ENCODE results near the gene PPM1E. TPM values are rescaled to one million over a fixed set of nuclear protein-coding genes. Genes with fewer than 3 reads are reported as not detected.
"Not testable (repeated sequence)": the region's sequence is repeated elsewhere in the genome, so short reads cannot be mapped to it uniquely, and the experiment has no call there.

PPM1E gene
- total RNA-seq, 4 donors from 2014 or later = 0.14 TPM; not detected in 3

- no peak overlapping the region for H3K4me3 ChIP-seq
- intact Hi-C loops (cut with DNase I; ENCODE audit: low total_unique reads) = no loop called here
- H3K27me3 ChIP-seq = no peaks in the 10 kb centered on the region
- in situ Hi-C loops (cut with MboI; ENCODE audit: low pct_ligation_motif_present in 1 of 4, low pct_unique_long_range_greater_than_20kb in 1 of 4, low sequenced_read_pairs in 3 of 4) = no loop called here
- H3K4me1 ChIP-seq = no peaks in the 10 kb centered on the region
- 82 to 86% methylated on average over 2 of the region's 2 CpGs for WGBS, 2 donors (ENCODE audit: low coverage in 1 of 2)
- no peaks in the 10 kb centered on the region for H3K9me3 ChIP-seq
- no peak overlapping the region for H3K27ac ChIP-seq
- no peaks in the 10 kb centered on the region for H3K36me3 ChIP-seq
- no peak for DNase-seq
- no peak for TF ChIP-seq POLR2A (IDR thresholded peaks at IDR 0.05)
- TF ChIP-seq, protein P1, sequence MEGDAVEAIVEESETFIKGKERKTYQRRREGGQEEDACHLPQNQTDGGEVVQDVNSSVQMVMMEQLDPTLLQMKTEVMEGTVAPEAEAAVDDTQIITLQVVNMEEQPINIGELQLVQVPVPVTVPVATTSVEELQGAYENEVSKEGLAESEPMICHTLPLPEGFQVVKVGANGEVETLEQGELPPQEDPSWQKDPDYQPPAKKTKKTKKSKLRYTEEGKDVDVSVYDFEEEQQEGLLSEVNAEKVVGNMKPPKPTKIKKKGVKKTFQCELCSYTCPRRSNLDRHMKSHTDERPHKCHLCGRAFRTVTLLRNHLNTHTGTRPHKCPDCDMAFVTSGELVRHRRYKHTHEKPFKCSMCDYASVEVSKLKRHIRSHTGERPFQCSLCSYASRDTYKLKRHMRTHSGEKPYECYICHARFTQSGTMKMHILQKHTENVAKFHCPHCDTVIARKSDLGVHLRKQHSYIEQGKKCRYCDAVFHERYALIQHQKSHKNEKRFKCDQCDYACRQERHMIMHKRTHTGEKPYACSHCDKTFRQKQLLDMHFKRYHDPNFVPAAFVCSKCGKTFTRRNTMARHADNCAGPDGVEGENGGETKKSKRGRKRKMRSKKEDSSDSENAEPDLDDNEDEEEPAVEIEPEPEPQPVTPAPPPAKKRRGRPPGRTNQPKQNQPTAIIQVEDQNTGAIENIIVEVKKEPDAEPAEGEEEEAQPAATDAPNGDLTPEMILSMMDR (IDR thresholded peaks at IDR 0.05) = no peak
- no peak for TF ChIP-seq POLR2AphosphoS5 (IDR thresholded peaks at IDR 0.05)
- no peak for TF ChIP-seq EP300 (IDR thresholded peaks at IDR 0.05; ENCODE audit: low read depth)
These were observed 201.5 kb downstream of the PPM1E start for GRCh38 chr17:58956997-58957724.

- H3K9me3 ChIP-seq; intact Hi-C loops (cut with DNase I; ENCODE audit: low total_unique reads); H3K4me3 ChIP-seq; H3K4me1 ChIP-seq; in situ Hi-C loops (cut with MboI; ENCODE audit: low pct_ligation_motif_present in 1 of 4, low pct_unique_long_range_greater_than_20kb in 1 of 4, low sequenced_read_pairs in 3 of 4); DNase-seq; H3K36me3 ChIP-seq; H3K27me3 ChIP-seq; H3K27ac ChIP-seq: not testable (repeated sequence)
- WGBS, 2 donors (ENCODE audit: low coverage in 1 of 2) = 86 to 100% methylated on average over 1 of the region's 1 CpG
These were observed 202.0 kb downstream of the PPM1E start for GRCh38 chr17:58957725-58958073.

DNA sequence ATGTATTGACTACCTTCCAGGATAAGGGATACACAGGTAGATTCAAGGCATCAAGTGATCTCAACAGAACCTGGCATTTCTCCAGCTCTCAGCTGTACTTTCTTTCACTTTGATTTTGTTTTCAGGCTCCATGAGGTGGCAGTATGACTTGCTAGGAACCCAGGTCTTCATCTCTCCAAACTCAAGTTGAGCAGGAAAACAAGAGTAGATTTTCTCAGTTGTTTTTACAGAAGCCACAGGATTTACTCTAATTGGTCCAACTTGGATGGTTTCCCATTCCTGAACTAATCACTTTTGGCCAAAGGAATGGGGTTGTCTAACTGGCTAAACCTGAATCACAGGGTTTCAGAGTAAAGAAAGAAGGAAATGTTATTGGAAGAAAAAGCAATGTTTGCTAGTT, 204.4 kb downstream of the PPM1E start:
- no peak for TF ChIP-seq POLR2AphosphoS5 (IDR thresholded peaks at IDR 0.05)
- TF ChIP-seq, protein P1 (IDR thresholded peaks at IDR 0.05) = no peak
- TF ChIP-seq EP300 (IDR thresholded peaks at IDR 0.05; ENCODE audit: low read depth) = no peak
- no peak for TF ChIP-seq POLR2A (IDR thresholded peaks at IDR 0.05)
- intact Hi-C loops (cut with DNase I; ENCODE audit: low total_unique reads) = no loop called here
- no peak for DNase-seq
- H3K36me3 ChIP-seq = no peaks in the 10 kb centered on the region
- in situ Hi-C loops (cut with MboI; ENCODE audit: low pct_ligation_motif_present in 1 of 4, low pct_unique_long_range_greater_than_20kb in 1 of 4, low sequenced_read_pairs in 3 of 4) = no loop called here
- H3K4me1 ChIP-seq = no peaks in the 10 kb centered on the region
- no peak overlapping the region for H3K4me3 ChIP-seq
- H3K27ac ChIP-seq = no peak overlapping the region
- H3K9me3 ChIP-seq = no peaks in the 10 kb centered on the region
- H3K27me3 ChIP-seq = no peaks in the 10 kb centered on the region

DNA sequence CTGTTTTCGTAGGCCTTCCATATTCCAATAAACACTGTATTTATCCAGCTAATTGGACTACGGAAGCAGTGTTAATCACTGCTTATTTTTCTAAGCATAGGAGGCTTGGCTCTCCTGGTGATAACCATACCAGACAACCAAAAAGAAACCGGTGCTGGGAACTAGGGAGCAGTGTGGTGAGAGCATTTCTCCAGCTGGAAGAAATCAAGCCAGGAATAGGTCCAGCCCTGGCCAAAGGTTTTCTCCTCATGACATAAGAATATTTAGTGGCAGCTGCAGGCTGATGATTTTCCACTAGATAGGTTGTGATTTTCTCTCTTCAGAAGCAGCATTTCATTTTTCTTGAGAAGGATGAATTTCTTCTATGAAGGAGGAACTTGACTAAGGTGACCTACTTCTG, 209.6 kb downstream of the PPM1E start:
- Histone ChIP-seq H3K4me3 (no peak overlapping the region), H3K9me3 (no peaks in the 10 kb centered on the region), H3K27me3 (no peaks in the 10 kb centered on the region), H3K4me1 (no peaks in the 10 kb centered on the region), H3K27ac (no peak overlapping the region), H3K36me3 (no peaks in the 10 kb centered on the region)
- in situ Hi-C loops (cut with MboI; ENCODE audit: low pct_ligation_motif_present in 1 of 4, low pct_unique_long_range_greater_than_20kb in 1 of 4, low sequenced_read_pairs in 3 of 4) (no loop called here), intact Hi-C loops (cut with DNase I; ENCODE audit: low total_unique reads) (no loop called here)
- WGBS, 2 donors (ENCODE audit: low coverage in 1 of 2) = 74 to 82% methylated on average over 3 of the region's 3 CpGs
- no peak for DNase-seq
- TF ChIP-seq, protein P1 (IDR thresholded peaks at IDR 0.05) = no peak
- TF ChIP-seq POLR2AphosphoS5 (IDR thresholded peaks at IDR 0.05) (no peak), EP300 (IDR thresholded peaks at IDR 0.05; ENCODE audit: low read depth) (no peak), POLR2A (IDR thresholded peaks at IDR 0.05) (no peak)

DNA sequence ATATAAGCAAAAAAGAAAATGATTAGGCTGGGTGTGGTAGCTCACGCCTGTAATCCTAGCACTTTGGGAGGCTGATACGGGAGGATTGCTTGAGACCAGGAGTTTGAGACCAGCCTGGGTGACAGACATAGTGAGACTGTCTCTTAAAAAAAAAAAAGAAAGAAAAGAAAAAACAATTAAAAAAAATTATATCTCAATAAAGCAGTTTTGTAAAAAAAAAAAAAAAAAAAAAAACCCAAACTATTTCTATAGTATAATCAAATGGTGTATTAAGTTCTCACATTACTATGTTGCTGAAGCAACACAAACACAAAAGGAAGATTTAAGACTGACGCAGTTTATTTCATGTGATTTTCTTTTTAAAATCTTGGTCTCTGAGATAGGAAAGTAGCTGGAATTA, 210.6 kb downstream of the PPM1E start:
- H3K27ac ChIP-seq = no peak overlapping the region
- H3K27me3 ChIP-seq = no peaks in the 10 kb centered on the region
- intact Hi-C loops (cut with DNase I; ENCODE audit: low total_unique reads) = no loop called here
- H3K4me1 ChIP-seq = no peaks in the 10 kb centered on the region
- WGBS, 2 donors (ENCODE audit: low coverage in 1 of 2) = 91 to 100% methylated on average over 2 to 3 of the region's 3 CpGs
- no peaks in the 10 kb centered on the region for H3K9me3 ChIP-seq
- no peaks in the 10 kb centered on the region for H3K36me3 ChIP-seq
- DNase-seq = no peak
- no peak for TF ChIP-seq POLR2A (IDR thresholded peaks at IDR 0.05)
- in situ Hi-C loops (cut with MboI; ENCODE audit: low pct_ligation_motif_present in 1 of 4, low pct_unique_long_range_greater_than_20kb in 1 of 4, low sequenced_read_pairs in 3 of 4) = no loop called here
- no peak overlapping the region for H3K4me3 ChIP-seq

All from transverse colon (tissue), 4 donors.